ENCODE measurements around the gene CCDC47.
"Not testable (repeated sequence)": the region's sequence is repeated elsewhere in the genome, so short reads cannot be mapped to it uniquely, and the experiment has no call there.

Gene CCDC47

GRCh38 chr17:63720194-63720593 is 53.2 kb downstream of the CCDC47 start:
- DNase-seq: not testable (repeated sequence)

- DNase-seq: no peak
Measured at GRCh38 chr17:63718988-63719387, 54.4 kb downstream of the CCDC47 start.

GRCh38 chr17:63716426-63716825 is 57.0 kb downstream of the CCDC47 start:
- DNase-seq: no peak

DNA sequence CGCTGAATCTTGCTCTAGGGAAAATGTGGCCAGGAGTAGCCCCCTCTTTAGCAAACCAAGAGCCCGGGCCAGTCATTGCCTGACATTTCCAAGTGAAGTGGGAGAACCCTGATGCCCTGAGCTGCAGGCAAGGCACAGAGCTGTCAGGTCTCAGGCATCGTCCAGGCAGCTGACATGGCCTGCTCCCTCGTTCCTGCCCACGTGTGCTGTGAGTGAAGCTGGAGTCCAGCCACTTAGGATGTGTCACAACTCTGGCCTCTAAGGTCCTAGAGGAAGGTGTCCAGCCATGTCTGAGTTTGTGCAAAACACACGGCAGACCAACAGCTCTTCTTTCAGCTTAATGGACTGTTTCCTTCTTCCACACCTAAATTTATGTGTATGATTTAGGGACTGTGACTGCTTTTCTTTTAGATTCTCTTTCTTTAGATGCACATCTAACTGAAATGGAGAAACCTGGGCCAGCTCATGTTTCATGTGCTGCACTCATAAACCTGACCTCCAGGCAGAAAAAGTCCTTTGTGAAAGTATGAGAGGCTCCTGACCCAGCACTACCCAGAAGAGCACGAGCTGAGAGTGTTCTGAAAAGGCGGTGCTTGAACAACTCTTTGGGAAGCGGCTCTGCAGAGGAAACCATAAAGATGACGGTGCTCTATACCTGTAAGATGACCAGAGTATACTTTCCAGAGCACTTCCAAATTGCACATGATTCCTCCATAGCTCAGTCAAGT is 58.7 kb downstream of the CCDC47 start:
- no peak for DNase-seq

DNA sequence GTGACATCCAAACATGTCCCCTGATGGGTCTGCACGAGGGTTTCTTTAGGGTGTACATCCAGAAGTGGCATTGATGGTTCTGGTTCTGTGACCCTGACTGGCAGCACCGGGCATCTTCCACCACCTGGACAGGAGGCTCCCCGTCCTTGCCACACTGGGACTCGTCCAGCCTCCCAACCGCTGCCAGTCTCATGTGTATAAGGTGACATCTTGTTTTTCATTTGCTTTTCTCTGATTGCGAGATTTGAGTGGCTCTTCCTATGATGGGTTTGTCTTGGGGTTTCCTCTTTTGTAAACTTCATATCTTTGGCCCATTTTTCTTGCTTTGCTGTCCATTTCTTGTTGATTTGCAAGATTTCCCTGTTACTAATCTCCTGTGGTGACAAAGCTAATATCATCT is 64.3 kb downstream of the CCDC47 start:
- no peak for DNase-seq

- DNase-seq: no peak
Measured at GRCh38 chr17:63707151-63707550, 66.2 kb downstream of the CCDC47 start.

GRCh38 chr17:63706336-63707082 is 66.9 kb downstream of the CCDC47 start:
- DNase-seq: no peak

DNA sequence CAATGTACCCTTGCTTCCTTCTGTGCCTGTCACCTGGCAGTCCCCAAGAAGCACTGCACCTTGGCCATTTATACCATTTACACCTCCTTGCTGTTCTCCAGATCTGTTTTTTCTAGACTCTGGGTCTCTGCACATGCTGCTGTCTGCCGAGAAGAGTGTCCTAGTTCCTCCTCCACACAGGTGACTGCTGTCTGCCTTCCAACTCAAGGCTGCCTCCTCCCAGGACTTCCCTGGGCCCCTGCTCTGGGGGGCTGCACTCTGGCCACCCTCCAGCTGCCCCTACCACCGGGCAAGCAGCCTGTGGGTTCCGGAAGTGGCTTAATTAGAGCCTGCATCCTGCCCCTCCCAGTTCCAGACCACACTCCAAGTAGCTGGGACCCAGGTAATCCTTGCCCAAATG is 67.7 kb downstream of the CCDC47 start:
- no peak for DNase-seq

GRCh38 chr17:63704836-63705235 is 68.6 kb downstream of the CCDC47 start:
- no peak for DNase-seq

DNA sequence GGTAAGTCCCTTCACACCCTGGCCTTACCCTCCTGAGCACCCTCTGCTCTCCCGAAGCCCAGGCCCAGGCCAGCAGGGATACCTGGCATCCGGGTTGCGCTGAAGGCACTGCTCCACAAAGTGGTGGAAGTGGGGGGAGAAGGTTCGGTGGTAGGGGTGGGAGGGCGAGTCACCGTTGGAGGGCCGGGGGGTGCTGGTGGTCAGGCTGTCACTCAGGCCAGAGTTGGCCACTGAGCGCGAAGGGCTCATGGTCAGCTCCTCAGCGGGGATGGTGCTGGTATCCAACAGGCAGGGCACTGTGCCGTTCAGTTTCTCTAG is 69.2 kb downstream of the CCDC47 start:
- no peak for DNase-seq

DNA sequence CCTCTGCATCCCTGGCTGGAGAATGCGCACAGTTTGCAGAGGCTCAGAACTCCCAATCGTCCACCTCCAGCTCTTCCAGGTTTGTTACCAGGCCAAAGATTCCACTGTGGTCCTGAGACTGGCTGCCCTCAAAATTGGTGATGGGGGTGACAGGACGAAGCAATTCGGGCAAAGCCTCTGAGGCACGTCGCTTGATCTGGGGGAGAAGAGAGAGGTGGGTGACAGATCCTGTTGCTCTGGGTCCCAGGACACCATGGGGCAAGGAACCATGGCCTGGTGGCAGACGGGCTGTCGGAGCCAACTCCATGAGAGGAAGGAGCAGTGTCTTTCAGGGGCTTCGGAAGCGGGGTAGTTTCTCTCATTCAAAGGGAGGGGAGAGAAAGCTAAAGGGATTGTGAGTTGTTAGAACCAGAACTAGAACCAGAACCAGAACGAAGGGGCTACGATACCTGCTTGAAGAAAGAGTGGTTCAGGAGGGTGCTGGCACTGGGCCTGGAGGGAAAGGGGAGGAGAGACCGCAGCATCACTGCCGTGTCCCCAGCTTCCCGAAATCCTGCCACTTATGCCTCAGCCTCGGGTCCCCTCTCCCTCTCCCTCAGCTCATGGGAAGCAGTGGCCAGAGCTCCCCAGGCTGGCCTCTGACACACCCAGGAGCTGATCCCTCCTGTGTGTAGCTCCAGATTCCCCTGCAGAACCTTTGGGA is 69.7 kb downstream of the CCDC47 start:
- no peak for DNase-seq

DNA sequence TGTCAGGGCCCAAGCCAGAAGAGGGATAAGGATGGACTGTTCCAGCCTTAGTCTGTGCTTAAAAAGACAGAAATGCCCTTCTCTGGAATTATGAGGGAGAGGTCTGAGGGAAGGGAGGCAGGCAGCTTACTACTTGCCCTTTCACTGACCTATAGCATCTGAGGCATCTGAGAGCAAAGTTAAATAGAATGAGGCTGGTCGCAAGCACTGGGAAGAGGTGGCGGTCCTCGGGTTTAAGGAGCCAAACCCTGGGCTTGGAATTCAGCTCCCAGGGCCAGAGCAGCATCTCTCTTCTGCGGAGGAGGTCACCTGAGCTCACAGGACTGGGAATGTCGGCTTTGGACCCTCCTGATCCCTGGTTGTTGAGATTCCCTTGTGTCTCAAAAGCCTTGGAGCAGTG is 70.4 kb downstream of the CCDC47 start:
- no peak for DNase-seq

DNA sequence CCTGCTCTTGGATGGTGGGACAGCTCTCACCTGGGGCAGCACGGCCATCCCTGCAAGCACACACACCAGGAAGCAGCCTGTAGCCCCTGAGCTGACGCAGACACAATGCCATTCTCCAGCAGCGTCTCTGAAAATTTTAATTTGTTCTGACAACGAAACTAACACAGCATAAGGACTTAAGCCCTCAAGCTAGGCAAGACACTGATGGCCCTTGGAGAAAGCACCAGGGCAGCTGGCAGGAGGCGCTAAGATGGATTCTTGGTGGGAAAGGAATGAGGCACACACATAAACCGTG is 70.7 kb downstream of the CCDC47 start:
- no peak for DNase-seq

GRCh38 chr17:63701868-63702720 is 71.3 kb downstream of the CCDC47 start:
- peak; percentile 15 for DNase-seq

- DNase-seq: no peak
Measured at GRCh38 chr17:63701456-63701820, 72.0 kb downstream of the CCDC47 start.

DNA sequence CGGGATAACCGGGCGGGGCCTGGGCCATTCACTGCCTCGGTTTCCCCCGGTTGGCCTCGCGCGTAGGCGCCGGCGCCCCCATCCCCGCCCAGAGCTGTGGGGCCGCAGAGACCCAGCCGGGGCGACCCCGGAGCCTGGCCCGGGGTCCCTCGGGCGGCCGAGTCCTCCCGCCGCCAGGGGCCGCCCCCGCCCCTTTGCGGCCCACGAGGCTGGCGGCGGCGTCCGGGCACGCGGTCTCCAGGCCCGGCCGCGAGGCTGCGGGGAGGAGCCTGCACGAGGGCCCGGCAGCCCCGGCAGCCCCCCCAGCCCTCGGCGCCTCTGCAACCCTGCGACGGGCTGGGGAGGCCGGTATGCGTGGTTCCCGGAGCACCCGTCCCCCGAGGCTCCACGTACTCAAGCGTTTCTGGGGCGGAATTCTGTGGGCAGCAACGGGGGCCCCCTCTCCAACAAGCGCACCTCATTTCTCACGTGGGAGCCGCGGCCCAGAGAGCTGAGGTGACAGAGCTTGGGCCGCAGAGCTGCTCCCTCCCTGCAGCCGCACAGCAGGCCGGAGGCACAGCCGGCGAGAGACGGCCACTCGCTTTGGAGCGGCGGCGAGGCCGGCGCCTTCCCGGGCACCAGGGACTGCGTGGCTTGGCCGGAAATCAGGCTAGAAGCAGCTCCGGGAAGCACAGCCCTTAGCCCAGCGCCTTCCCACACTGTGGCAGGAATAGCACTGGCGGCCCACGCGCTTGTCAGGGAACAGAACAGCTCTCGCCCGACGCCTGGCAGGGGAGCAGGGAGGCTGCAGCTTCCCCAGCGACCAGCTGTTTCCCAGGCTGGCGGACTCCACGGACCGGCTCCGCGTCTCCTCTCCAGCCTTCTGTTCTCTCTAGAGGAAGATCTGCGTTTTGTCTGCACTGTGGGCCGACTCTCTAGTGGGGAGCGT is 72.6 kb downstream of the CCDC47 start:
- peak; percentile 30 for DNase-seq

DNA sequence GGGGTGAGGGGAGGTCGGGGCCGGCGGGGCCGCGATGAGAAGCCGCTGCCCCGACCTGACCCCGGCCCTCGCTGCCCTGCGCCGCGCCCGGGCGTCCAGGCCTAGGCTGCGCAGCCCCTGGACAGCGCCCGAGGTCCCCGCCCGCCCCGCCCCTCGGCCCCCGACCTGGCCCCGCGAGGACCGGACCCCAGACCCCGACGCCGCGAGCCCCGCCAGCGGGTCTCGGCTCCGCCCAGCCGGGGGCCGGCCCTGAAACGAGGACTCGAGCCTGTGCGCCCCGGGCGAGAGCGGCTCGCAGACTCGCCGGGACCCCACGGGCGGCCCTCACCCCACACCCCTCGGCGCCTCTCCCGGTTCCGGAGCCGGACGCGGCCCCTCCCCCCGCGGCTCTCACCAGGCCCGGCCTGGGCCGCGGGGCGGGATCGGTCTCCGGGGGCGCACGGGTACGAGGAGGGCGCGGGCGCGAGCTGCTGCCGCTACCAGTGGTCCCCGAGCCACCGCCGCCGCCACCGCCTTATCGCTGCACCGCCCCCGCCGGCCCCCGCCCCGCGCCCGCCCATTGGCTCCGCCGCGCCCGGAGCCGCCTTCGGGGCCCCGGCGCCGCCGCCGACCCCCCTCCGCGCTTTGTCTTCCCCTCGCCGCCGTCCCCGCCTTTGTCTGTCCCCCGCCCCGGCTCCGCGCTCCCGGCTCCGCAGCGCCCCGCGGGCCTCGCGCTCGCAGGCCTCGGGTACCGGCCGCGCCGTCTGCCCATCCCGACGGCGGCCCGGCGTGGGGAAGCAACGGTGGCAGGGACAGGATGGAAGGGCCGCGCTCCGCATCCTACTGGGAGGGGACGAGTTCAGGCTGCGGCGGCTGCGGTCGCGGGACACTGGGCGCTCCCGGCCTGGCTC is 73.5 kb downstream of the CCDC47 start, which contains the start of gene LIMD2:
Gene LIMD2 (minus strand): TSS at position 488 of the 890 bp plus-strand sequence. CDS start 827 bp downstream, outside the sequence.
- DNase-seq: peak; percentile 84

DNA sequence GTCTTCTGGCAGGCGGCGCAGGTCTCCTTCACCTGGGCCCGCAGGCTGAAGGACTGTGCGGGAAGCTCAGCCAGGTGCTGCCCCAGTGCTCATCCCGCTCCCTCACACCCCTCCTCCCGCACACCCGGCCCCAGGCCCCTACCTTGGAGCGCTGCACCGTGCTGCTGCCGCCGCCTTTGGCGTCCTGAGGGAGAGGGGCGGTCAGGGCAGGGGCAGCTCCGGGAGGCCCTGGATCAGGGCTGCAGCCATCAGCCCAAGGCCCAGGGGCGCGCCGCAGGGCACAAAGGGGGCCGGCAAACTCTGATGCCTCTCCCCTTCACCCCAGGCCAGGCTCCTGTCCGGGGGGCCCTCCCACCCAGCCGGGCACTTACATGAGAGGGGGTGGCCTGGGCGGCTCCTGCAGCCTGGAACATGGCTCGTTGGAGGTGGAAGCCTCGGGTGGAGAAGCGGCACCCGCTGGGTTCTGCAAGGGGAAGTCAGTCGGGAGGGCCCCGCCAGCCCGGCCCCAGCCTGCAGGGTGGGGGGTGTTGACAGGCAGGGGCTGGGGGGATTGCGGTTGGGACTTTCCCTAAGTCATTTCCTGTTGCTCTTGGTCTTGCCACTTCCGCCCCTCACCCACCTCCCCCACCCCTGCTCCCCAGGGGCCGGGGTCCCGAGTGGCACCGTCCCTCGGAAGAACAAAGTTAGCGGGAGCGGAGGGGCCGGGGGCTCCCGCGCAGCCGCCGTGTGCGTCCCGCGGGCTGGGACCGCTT is 74.3 kb downstream of the CCDC47 start:
- DNase-seq: peak; percentile 62

GRCh38 chr17:63698381-63698885 is 75.0 kb downstream of the CCDC47 start:
- no peak for DNase-seq

Data from NCI-H1436 (cell line).